Thyroid gland (tissue), 4 donors: ENCODE measurements around the gene FAM237B.

Source experiments
- CTCF ChIP-seq, 6 experiments: fragments of 200-600 bp in 3 of 6; fragments of 450-650 bp in 3 of 6; sonication (generic) in 3 of 6; IDR thresholded peaks; one replicate each; pipeline ENCODE4 v1.5.1; 2016 to 2019; ENCODE audit warnings: antibody characterized with exemption in 6 of 6, mild to moderate bottlenecking in 2 of 6, inconsistent platforms in 1 of 6, moderate library complexity in 1 of 6
- POLR2A ChIP-seq, 2 donors: fragments of 450-650 bp; IDR thresholded peaks; one replicate each; pipeline ENCODE4 v1.6.1; 2017; ENCODE audit warnings: antibody characterized with exemption in 2 of 2, mild to moderate bottlenecking in 2 of 2, moderate library complexity in 1 of 2

- no peak for TF ChIP-seq CTCF (IDR thresholded peaks at IDR 0.05)
- TF ChIP-seq POLR2A (IDR thresholded peaks at IDR 0.05): no peak
These were observed 23.9 kb upstream of the FAM237B start for GRCh38 chr7:90345016-90345415.
